Bone marrow (tissue), 2 donors: ENCODE measurements around the gene CDK6.

Source experiments
- DNase-seq, 2 donors: peaks; one replicate each; lab custom pipeline; 2025; lab: John Stamatoyannopoulos, UW

CDK6 gene

DNA sequence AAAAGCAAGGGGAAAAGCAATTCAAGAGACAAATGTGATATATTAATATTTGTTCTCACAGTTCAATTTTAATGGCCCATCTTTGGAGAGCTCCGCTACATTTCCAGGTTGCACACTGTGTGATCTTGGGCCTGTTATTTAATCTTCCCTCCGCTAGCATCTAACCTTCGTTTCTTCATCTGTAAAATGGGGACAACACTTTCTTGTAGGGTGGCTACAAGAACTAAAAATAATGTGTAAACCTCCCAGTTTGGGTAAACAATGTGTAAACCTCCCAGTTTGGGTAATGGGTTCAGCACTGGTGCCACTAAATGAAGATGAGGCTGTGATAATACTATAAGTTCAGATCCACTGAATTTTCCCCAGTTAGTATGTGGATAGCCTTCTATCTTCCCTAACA lies 99.5 kb downstream of the CDK6 start:
- no peak for DNase-seq

DNA sequence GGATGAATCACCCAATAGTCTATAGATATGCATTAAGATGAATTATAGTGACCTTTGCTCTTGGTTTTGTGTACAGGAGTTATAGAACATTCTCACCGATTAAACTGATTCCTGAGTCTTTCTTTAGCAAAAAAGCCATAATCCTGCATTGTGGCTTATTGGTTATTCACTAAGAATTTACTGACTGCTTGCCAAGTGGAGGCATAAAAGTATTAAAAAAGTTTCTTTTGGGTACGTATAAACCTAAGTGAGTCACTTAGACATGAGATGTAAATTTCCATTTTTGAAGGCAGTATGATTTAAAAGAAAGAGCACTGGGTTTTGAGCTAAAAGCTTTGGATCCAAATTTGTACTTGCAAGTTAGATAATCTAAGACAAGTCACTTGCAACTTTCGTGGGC lies 100.7 kb downstream of the CDK6 start:
- no peak for DNase-seq

DNA sequence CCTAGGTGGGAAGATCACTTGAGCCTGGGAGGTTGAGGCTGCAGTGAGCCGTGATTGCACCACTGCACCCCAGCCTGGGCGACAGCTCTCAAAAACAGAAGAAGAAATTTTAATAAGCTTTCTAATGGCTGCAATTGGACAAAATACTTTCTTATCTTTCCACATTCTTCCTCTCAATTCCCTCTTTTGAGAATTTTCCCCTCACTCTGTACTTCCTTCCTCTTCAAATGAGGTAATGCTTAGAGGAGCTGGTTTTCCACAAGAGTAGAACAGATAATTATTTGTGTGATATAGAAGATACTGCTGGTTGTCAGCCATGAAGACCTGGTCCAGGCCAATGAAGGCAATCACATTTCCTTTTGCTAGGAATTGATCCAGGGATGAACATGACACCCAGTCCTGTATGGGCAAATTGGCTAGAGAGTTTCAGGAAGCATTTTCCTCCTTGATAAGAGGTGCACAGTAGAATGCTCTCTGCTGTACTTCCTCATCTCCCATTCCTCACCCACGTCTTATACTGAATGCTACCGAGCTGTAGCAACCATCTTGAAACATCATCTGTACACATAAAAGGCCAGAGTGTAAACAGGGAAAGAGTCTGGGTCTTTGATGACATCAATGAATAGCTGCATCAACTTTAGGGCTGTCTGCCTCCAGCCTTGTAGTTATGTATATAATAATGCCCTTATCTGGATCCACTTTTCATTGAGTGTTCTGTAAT lies 103.9 kb downstream of the CDK6 start:
- no peak for DNase-seq

DNA sequence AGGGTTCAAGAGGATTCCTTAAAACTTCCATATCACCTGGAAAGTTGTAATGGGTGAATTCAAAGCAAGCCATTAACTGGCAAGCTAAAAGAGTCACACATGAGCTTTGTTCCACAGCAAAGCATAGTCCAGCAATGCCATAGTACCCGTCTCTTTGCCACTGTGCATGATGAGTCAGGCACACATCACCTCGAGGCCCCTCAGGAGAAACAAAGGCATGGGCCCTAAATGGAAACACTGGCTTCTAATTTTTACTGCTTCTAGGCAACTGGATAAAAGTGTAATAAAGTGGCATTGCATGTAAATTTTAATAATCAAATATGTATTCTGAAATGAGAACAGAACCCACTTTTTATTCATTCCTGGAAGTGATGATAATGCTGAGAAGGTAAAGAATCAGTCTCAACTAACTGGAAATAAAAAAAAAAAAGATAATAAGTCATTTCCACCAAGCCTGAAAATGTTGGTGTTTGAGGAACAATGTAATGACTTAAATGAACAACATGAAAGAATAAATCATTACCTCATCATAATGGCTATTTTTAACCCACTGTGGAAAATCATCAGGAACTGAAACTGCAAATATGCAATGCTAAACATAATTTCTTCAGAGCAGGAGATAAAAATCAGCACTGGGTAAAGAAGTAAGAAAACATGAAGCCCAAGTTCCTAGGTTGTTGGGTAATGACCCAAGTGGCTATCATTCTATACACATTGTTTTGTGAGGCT lies 104.9 kb downstream of the CDK6 start:
- DNase-seq, result peak in 1 of 2 donors; percentile 57

DNA sequence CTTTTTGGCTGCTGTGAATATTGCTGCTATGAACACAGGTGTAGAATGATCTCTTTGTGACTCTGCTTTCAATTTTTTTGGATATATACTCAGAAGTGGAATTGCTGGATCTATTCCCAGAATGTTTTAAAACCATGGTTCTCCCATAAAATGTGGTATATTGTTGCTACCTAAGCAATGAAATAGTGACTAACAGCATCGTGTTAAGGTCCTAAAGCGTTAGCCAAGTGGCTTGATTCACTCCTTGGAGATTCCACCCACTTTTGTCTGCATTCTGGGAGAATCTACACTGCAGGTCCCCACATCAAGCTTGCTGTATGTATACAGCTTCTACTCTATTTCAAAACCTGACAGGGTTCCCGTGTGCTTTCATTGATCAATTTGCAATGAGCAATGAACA lies 105.6 kb downstream of the CDK6 start:
- no peak for DNase-seq

DNA sequence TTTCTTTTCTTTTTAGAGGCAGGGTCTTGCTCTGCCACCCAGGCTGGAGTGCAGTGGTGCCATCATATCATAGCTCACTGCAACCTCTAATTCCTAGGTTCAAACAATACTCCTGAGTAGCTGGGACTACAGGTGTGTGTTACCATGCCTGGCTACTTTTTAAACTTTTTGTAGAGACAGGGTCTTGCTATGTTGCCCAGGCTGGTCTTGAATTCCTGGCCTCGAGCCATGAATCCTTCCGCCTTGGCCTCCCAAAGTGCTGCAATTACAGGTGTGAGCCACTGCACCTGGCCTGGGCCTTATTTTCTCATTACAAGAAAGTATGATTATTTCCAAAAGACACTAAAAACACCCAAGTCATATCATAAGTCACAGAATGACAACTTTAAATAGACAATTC lies 106.6 kb downstream of the CDK6 start:
- DNase-seq, result no peak

DNA sequence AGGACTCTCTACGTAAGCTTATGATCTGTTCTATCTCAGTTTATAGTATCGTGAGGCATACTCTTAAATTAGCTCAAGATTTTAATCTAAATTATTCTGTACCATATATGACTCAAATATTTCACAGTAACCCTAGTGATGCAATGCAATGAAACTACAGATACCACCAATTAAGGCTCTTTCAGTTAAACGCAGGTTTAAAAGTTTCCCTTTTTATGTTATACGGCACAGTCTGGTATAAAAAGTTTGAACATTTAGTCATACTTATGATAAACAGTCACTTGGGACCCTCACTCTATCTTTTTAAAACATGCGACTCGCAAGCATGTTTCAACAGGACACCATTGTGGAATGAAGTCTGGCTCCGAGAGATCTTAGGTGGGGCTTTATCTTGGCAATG lies 107.2 kb downstream of the CDK6 start:
- no peak for DNase-seq

DNA sequence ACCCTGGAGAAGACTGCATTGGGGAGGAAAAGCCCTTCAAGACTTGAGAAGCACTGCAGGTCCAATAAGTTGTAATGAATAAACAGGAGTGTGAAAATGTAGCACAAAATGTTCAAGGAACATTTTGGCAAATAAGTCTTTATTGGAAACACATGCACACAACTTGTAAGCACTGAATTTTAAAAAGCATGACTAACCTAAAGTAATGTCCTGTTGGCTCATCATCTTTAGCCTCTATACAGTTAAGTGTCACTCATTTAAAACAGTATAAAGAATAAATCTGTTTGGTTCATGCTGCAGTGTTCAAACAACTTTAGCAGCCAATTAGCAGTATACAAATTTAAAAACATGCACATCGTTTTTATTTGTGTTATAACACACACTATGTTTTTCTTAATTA lies 108.6 kb downstream of the CDK6 start:
- DNase-seq, result no peak

DNA sequence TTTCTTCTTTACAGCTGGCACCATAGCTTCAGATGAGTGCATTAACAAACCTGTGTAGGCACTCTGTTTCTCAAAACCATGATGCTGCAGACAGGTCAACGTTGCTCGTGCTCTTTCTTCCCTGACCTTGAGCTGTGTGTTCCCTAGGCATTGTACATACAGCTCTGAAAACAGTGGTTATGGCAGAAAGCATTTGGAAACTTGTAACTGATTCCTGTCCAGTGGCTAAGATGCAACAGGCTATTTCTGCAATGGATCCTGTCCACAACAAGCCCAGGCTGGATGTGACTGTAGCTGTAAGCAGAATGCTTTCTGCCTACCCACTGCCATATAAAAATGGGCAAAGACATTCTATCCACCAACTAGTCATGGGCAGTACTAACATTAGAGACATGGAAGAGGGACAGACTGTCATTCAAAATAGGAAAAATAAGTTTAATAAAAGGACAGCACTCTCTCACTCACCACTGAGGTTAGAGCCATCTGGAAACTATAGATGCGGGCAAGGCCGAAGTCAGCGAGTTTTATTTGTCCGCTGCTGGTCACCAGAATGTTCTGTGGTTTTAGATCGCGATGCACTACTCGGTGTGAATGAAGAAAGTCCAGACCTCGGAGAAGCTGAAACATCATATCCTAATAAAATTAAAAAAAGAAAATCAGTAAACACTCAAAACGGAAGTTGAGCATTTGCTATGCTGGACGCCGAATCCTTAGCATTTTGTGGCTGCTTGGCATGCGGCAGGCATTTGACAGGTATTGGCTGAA lies 111.0 kb downstream of the CDK6 start:
- no peak for DNase-seq

DNA sequence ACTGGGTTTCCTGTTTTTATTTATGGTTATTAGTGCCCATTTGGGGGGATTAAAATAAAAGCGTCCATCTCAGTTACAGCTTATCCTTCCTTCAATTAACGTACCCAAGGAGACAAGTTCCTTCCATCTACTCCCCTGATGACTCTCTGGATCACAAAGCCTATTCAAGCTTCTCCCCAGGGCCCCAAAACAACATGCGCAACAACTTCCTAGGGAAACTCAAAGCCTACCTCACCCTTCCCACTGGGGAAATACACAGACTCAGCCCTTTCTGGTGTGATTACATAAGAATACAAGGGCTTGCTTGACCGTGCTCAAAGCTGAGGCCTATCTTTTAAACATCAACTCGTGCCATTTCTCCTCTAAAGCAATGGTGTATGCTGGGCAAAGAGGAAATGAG lies 112.4 kb downstream of the CDK6 start:
- DNase-seq, result no peak

DNA sequence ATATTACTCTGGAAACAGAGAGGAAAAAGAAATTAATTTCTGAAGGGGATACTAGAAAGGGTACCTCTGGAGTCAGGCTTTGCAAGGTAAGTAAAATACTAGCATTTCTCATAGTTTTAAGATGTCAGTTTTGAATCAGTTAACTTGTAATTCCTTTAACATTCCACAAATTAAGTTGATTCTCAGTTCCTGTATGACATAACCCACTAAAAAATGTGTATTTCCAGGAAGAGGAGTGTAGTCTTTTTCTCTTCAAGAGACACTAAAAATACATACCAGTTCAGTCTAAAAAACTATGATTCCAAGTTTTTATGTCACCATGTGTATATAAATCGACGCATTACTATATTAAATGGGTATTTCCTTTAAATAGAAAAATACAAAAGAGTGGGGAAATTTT lies 113.2 kb downstream of the CDK6 start:
- no peak for DNase-seq

DNA sequence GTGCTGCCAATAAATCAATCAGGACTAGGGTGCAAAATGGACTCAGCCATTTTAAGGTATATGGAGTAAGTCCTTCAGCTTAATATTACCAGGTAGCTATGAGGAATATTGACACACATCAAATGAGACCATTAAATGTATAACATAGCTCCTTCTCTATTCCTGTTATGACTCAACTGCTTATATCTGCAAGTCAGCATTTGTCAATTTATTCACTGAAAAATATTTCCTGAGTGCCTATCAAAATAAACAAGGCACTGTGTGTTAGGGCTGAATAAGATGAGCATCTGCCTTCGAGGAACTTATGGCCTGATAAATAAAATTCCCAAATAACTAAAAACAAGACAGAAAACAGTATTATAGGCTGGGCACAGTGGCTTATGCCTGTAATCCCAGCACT lies 113.8 kb downstream of the CDK6 start:
- DNase-seq, result no peak

DNA sequence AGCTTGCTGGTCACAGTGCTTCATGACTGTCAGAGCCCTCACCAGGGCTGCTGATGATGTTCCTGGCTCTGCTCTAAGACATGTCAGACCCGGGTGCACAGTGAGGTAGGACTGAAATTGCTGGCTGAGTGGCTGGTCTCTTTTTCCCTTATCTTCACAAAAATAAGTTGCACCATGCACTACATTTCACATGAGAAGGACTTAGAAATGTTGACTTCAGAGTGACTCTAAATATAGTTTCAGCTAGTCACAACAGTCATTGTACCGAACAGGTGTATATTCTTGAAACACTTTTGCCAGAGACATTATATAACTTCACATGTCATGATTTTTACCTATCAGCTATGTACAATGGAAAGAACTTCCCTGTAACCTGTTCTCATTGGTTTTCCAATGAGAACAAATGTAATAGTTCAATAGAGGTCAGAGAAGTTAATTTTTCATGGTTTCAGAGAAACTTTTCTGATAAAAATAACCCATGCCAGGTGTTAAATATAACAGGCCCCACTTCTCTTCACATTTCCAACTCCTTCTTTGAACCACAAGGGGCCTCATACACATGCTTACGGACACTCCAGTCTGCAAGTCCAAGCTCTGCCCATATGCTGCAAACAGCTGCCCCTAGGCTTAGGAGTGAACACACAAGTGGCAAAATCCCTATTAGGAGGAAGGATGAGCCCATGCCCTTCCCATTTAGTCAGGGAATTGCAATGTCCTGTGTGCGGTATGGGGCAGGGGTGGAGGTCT lies 115.6 kb downstream of the CDK6 start:
- DNase-seq, result no peak

DNA sequence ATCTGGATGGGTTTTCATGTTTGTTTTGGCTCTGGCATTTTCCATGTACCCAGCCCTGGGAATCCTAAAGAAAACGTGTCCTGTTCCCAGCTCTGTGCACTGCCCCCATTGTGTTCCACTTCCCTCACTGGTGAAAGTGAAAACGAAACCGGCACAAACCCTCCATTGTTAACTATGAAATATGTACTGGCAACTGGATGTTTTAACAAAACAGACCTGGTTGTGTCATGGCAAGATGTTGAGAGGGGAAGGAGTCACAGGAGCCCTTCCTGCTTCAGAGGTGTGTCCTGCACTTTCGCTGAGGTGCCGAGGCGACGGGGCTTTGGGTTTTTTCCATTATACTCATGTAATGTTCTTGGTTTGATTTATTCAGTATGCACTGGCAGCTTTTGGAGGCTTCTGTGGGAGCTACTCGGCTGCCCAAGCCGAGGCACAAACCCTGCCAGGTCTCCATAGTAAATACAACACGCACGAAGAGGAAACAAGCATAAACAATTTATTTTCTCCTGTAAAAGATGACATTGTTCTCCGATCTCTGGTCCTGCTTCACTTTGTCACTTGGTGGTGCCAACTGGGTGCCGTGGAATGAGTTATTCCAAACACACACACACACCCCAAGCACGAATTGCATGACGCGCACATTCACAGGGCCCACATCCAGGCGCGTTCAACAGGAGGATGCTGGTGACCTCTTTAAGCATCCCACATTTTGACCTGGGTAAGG lies 118.2 kb downstream of the CDK6 start:
- peak in 1 of 2 donors; percentile 75 for DNase-seq

DNA sequence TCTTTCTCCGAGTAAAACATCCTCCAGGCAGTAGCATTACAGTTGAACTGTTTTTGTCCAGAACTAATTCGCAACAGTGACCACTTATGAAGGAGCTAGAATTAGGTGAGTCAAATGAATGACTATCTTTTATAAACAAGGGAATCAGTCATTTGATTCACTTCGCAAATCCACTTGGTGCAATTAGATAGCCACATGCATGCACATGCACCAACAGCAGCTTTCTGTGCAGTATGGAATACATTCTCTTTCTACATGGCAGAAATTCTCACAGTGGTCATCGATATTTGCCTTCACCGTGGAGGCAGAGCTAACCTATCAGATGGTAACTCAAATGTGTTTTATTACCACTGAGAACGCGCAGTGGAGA lies 118.8 kb downstream of the CDK6 start:
- DNase-seq, result no peak

DNA sequence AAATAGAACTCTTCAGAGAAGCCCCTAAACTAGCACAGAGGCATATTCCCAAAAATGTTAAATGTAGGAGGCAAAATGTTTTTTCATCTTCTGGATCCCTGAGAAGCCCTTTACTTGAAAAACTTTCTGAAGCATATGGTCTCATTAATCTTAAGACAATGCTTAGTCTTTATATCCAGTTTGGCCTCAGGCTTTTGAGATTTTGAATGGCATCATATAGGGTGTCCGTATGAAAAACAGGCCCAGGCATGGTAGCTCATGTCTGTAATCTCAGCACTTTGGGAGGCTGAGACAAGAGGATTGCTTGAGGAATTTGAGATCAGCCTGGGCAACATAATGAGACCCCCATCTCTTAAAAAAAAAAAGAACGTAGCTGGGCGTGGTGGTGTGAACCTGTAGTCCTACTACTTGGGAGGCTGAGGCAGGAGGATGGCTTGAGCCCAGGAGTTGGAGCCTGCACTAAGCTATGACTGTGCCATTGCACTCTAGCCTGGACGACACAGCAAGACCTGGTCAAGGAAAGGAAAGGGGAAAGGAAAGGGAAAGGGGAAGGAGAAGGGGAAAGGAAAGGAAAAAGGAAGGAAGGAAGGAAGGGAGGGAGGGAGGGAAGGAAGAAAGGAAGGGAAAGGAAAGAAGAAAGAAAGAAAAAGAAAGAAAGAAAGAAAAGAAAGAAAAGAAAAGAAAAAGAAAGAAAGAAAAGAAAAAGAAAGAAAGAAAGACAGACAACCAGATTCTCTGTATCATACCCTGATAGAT lies 119.4 kb downstream of the CDK6 start:
- no peak for DNase-seq

DNA sequence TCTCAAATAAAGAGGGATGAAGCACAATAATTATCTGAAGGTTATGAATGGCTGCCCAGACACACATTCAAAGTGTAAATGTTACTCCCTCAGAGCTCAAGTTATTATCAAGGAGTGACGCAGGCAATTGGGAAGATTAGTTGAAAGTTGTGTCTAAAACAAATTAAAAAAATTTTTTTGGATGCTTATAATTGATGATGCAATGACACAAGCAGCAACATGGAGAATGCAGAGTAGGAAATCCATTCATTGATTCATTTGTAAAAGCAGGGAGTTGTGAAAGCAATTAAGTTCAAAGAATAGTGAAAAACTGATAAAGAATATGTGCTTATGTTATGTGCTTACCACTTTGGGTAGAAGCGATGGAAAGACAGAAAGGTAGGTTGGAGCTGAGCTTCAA lies 120.4 kb downstream of the CDK6 start:
- DNase-seq, result no peak

DNA sequence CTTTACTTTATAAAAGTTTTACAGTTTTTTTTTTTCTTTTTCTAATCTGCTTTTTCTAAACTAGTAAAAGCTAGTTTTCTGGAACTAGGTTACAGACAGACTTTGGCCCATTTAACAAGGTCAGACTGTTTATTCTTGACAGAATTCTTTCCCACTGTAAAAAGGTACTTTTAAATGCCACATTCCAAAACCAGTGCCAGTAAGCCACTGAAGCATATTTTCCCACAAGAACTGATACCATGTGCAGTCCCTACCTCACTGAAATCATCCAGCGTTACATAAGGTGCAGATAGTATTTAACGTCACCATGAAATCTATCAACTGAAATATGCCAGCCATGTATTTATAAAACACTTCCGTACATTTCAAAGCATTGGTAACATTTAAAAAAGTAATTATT lies 121.6 kb downstream of the CDK6 start:
- DNase-seq, result no peak

DNA sequence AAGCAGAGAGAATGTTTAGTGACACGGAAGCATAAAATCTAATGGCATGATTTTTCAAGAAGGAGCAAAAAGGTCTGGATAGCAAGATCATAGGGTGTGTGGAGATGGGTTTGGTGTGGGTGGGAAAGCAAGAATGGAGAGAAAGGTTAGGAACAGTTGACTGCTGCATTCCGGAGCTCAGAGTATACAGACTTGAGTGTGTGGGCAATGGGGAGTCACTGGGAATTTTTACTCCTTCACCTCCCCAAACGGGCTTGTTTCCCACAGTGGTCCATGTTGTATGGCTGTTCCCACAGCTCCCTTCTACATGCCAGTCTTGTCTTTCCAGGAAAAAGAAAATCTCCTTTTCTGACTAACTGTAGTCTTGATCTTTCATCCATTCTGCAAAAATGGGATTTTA lies 122.1 kb downstream of the CDK6 start:
- DNase-seq, result no peak

DNA sequence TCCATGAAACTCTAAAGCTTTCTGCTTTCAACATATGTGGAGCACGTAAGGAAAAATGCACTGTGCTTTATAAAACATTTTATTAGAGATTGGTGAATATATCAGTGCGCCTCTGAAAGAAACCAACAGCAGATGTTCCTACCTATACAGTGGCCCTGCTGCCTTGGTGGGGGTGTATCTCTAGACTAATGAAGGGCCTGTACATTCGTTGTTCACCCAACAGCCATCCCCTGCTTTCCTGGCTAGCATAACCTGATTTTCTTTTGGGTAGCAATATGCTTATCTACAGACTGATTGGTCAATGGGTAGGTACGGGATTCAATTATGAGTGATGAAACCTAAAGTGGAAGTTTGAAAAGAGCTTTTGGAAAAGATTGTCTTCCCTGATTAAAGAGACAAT lies 126.5 kb downstream of the CDK6 start:
- DNase-seq, result no peak

DNA sequence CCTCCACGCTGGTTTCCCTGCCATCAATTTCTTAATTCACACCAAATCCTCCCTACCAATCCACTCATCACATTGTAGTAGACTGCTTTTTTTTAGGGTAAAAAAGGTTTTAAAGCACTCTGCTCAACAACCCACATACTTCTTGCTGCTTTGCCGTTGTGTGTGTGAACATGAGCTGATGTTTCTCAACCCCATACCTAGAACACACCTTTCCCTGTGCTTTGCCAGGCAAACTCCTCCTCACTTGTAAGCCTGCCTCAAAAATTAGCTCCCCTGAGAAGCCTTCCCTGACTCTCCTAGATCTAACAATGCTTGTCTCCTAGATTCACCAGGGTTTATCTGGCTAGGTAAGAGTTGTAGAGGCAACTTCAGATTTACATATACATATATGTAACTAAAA lies 127.2 kb downstream of the CDK6 start:
- no peak for DNase-seq
